ENCODE data around the gene ZNF581.

ZNF581 gene

GRCh38 chr19:55679343-55680257, 36.2 kb downstream of the ZNF581 start:
- Histone ChIP-seq H3K9ac (ENCODE audit: low read length) (no peak overlapping the region), H3K4me2 (ENCODE audit: low read length) (no peak overlapping the region; the same call in 1 of the 2 replicates), H3K36me3 (replicated peaks; ENCODE audit: low read depth, low read length) (peaks cover 54% of the 10 kb centered on the region), H4K20me1 (ENCODE audit: insufficient read depth, low read length) (peaks cover 55% of the 10 kb centered on the region), H3K27me3 (ENCODE audit: low read depth, low read length) (no peaks in the 10 kb centered on the region), H3K4me3 (ENCODE audit: low read length) (no peak overlapping the region), H3K9me3 (ENCODE audit: insufficient read depth, low read length) (no peaks in the 10 kb centered on the region), H3K4me1 (ENCODE audit: low read length) (peaks cover 36% of the 10 kb centered on the region), H3K79me2 (ENCODE audit: low read length) (peaks cover 93% of the 10 kb centered on the region), H2AFZ (ENCODE audit: low read depth, low read length) (no peak overlapping the region), H3K27ac (ENCODE audit: low read length) (no peak overlapping the region; the same call in 1 of the 2 replicates)
- TF ChIP-seq EZH2phosphoT487 (IDR thresholded peaks at IDR 0.05; ENCODE audit: low read depth) (no peak), CTCF (IDR thresholded peaks at IDR 0.05; ENCODE audit: low read depth, low read length) (no peak)

GRCh38 chr19:55680339-55681130, 37.1 kb downstream of the ZNF581 start:
- peaks cover 36% of the 10 kb centered on the region for H3K4me1 ChIP-seq (ENCODE audit: low read length)
- H3K9me3 ChIP-seq (ENCODE audit: insufficient read depth, low read length) = no peaks in the 10 kb centered on the region
- H3K4me2 ChIP-seq (ENCODE audit: low read length) = no peak overlapping the region
- H2AFZ ChIP-seq (ENCODE audit: low read depth, low read length) = no peak overlapping the region
- H3K36me3 ChIP-seq (replicated peaks; ENCODE audit: low read depth, low read length) = peaks cover 63% of the 10 kb centered on the region
- TF ChIP-seq EZH2phosphoT487 (IDR thresholded peaks at IDR 0.05; ENCODE audit: low read depth) = no peak
- TF ChIP-seq CTCF (IDR thresholded peaks at IDR 0.05; ENCODE audit: low read depth, low read length) = no peak
- H4K20me1 ChIP-seq (ENCODE audit: insufficient read depth, low read length) = peaks cover 64% of the 10 kb centered on the region
- H3K9ac ChIP-seq (ENCODE audit: low read length) = no peak overlapping the region
- no peak overlapping the region for H3K27ac ChIP-seq (ENCODE audit: low read length)
- peaks cover 97% of the 10 kb centered on the region for H3K79me2 ChIP-seq (ENCODE audit: low read length)
- H3K4me3 ChIP-seq (ENCODE audit: low read length) = no peak overlapping the region
- H3K27me3 ChIP-seq (ENCODE audit: low read depth, low read length) = no peaks in the 10 kb centered on the region

- Histone ChIP-seq H3K4me3 (ENCODE audit: low read length) (no peak overlapping the region), H4K20me1 (ENCODE audit: insufficient read depth, low read length) (peaks cover 73% of the 10 kb centered on the region), H3K36me3 (replicated peaks; ENCODE audit: low read depth, low read length) (peaks cover 68% of the 10 kb centered on the region), H3K4me2 (ENCODE audit: low read length) (no peak overlapping the region), H3K4me1 (ENCODE audit: low read length) (peaks cover 33% of the 10 kb centered on the region), H3K9me3 (ENCODE audit: insufficient read depth, low read length) (no peaks in the 10 kb centered on the region), H3K9ac (ENCODE audit: low read length) (no peak overlapping the region), H2AFZ (ENCODE audit: low read depth, low read length) (no peak overlapping the region), H3K27me3 (ENCODE audit: low read depth, low read length) (no peaks in the 10 kb centered on the region), H3K27ac (ENCODE audit: low read length) (no peak overlapping the region), H3K79me2 (ENCODE audit: low read length) (peaks cover 97% of the 10 kb centered on the region)
- TF ChIP-seq CTCF (IDR thresholded peaks at IDR 0.05; ENCODE audit: low read depth, low read length) (no peak), EZH2phosphoT487 (IDR thresholded peaks at IDR 0.05; ENCODE audit: low read depth) (no peak)
Observed at GRCh38 chr19:55681131-55682092, 38.0 kb downstream of the ZNF581 start.

All from OCI-LY3 (cell line).